RWPE1 (cell line): Measurements from ENCODE around the gene MYOD1.

Source experiments
- CTCF ChIA-PET: fragments of 350-600 bp; sonication (Branson Sonifier 250); formaldehyde crosslinking; extraction: SDS; loops from one replicate; lab custom pipeline; 2021; lab: Yijun Ruan, JAX
- POLR2A ChIA-PET: fragments of 400-600 bp; formaldehyde crosslinking; extraction: SDS; loops from one replicate; lab custom pipeline; 2020; ENCODE audit warnings: antibody characterized with exemption; ENCODE audit not compliant: low non-redundant PET; lab: Yijun Ruan, JAX
- DNase-seq: peaks from one replicate; pipeline ENCODE4 v3.0.0; 2012; ENCODE audit warnings: low spot score
- H3K27ac ChIP-seq: fragments of 450-650 bp; 2 replicates; pipeline ENCODE4 v1.5.1; 2017
- CTCF ChIP-seq: fragments of 450-650 bp; conservative IDR thresholded peaks from 2 replicates; pipeline ENCODE4 v1.5.1; 2017; ENCODE audit warnings: low read depth, mild to moderate bottlenecking

MYOD1 gene

GRCh38 chr11:17700991-17701390 lies 18.4 kb upstream of the MYOD1 start:
- DNase-seq = no peak
- H3K27ac ChIP-seq = no peak overlapping the region
- ChIA-PET POLR2A (no interaction called here), CTCF (interaction anchor here (1.5 kb wide), 1 partner anchor 163 kb away, joined by 4 read pairs; no protein-coding TSS in a partner anchor)
- no peak for TF ChIP-seq CTCF

GRCh38 chr11:17702876-17703275 lies 16.5 kb upstream of the MYOD1 start:
- ChIA-PET POLR2A (no interaction called here), CTCF (no interaction called here)
- no peak for TF ChIP-seq CTCF
- DNase-seq = no peak
- no peak overlapping the region for H3K27ac ChIP-seq

GRCh38 chr11:17703951-17704350 lies 15.4 kb upstream of the MYOD1 start:
- TF ChIP-seq CTCF = no peak
- POLR2A ChIA-PET = no interaction called here

GRCh38 chr11:17707830-17708229 lies 11.5 kb upstream of the MYOD1 start:
- ChIA-PET CTCF (interaction anchor here (1.0 kb wide), 1 partner anchor 13 kb away, joined by 3 read pairs; no protein-coding TSS in a partner anchor), POLR2A (no interaction called here)
- TF ChIP-seq CTCF = no peak
- H3K27ac ChIP-seq = no peak overlapping the region
- DNase-seq = no peak

More at GRCh38 chr11:17703951-17704350, 15.4 kb upstream of the MYOD1 start:
- DNase-seq = peak; percentile 30
- no peak overlapping the region for H3K27ac ChIP-seq
- CTCF ChIA-PET = interaction anchor here (0.6 kb wide), 1 partner anchor 15 kb away, joined by 3 read pairs; no protein-coding TSS in a partner anchor

DNA sequence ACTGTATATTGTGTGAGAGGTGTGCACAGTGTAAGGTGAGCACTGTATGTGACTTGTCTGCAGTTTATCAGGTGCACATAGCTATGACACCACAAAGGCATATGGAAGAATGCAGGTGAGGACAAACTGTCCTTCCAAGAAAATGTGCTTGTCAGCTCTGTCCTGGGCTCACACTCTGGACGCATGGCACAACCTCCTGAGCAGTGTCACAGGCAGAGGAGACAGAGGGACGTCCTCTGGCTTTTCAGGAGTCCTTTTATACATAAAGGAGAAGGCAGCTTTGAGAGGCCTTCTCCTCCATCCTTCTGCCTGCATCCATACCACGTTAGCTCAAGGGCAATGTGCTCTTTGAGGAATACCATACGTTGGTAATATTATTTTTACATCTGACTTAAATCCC lies 7.5 kb upstream of the MYOD1 start:
- no peak for DNase-seq
- ChIA-PET POLR2A (no interaction called here), CTCF (interaction anchor here (1.6 kb wide), 1 partner anchor 113 kb away, joined by 3 read pairs; no protein-coding TSS in a partner anchor)
- H3K27ac ChIP-seq = no peak overlapping the region
- TF ChIP-seq CTCF = no peak

DNA sequence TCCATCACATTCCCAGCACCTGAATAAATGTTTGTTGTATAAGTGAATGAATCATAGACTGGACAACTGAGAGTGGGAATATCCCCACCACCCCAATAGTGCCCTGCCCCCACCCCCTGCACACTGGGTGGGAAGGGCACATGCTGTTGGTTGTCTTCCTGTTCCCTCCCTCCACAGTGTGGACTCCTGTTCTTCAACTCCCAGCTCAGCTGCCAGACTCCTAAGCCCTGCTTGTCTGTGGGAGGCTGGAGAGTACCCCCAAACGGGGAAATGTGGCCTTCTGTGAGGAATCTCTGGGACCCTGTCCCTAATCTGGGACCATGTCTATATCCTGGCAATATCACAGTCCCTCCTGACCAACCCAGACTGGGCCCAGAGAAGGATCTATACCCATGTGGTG lies 5.5 kb upstream of the MYOD1 start:
- TF ChIP-seq CTCF = no peak
- H3K27ac ChIP-seq = no peak overlapping the region
- no peak for DNase-seq
- POLR2A ChIA-PET = no interaction called here
- CTCF ChIA-PET = no interaction called here
